Measurements from ENCODE around the gene PRRX2. TPM values are rescaled to one million over a fixed set of nuclear protein-coding genes. Genes with fewer than 3 reads are reported as not detected.

The PRRX2 gene
- polyA plus RNA-seq, 1 experiment: 8.3 TPM

GRCh38 chr9:129749575-129749974, 84.1 kb downstream of the PRRX2 start:
- no peaks in the 10 kb centered on the region for H3K9me3 ChIP-seq (ENCODE audit: control insufficient read depth, insufficient read depth, low read length)
- peaks cover 2% of the 10 kb centered on the region for H3K27me3 ChIP-seq (ENCODE audit: control insufficient read depth, insufficient read depth, low read length)
- ChIA-PET POLR2A (no interaction called here), CTCF (interaction anchor here (1.1 to 5.2 kb wide), 4 partner anchors 11 to 34 kb away, joined by 3 to 48 read pairs (median 7); no protein-coding TSS in a partner anchor)
- DNase-seq (ENCODE audit: low read depth, low spot score): no peak
- H3K4me3 ChIP-seq (ENCODE audit: low read depth, low read length): no peak overlapping the region
- no peak overlapping the region for H3K27ac ChIP-seq (ENCODE audit: low read depth, low read length)
- TF ChIP-seq CTCF (IDR thresholded peaks at IDR 0.05; ENCODE audit: low read depth, low read length): no peak

- Histone ChIP-seq H3K9me3 (ENCODE audit: control insufficient read depth, insufficient read depth, low read length) (no peaks in the 10 kb centered on the region), H3K27ac (ENCODE audit: low read depth, low read length) (no peak overlapping the region), H3K27me3 (ENCODE audit: control insufficient read depth, insufficient read depth, low read length) (peaks cover 2% of the 10 kb centered on the region), H3K4me3 (ENCODE audit: low read depth, low read length) (no peak overlapping the region)
- no peak for TF ChIP-seq CTCF (IDR thresholded peaks at IDR 0.05; ENCODE audit: low read depth, low read length)
- no peak for DNase-seq (ENCODE audit: low read depth, low spot score)
- POLR2A ChIA-PET: no interaction called here
- CTCF ChIA-PET: interaction anchor here (1.1 to 5.2 kb wide), 3 partner anchors 11 to 33 kb away, joined by 4 to 48 read pairs (median 10); no protein-coding TSS in a partner anchor
These were observed 84.7 kb downstream of the PRRX2 start for GRCh38 chr9:129750013-129750638.

GRCh38 chr9:129751841-129752801, 86.7 kb downstream of the PRRX2 start:
- peak overlapping the region; percentile 21 for H3K27ac ChIP-seq (ENCODE audit: low read depth, low read length)
- DNase-seq (ENCODE audit: low read depth, low spot score): no peak
- TF ChIP-seq CTCF (IDR thresholded peaks at IDR 0.05; ENCODE audit: low read depth, low read length): no peak
- H3K27me3 ChIP-seq (ENCODE audit: control insufficient read depth, insufficient read depth, low read length): peaks cover 2% of the 10 kb centered on the region
- CTCF ChIA-PET: interaction anchor here (3.2 to 5.2 kb wide), 2 partner anchors 13 to 32 kb away, joined by 15 to 48 read pairs; no protein-coding TSS in a partner anchor
- no peaks in the 10 kb centered on the region for H3K9me3 ChIP-seq (ENCODE audit: control insufficient read depth, insufficient read depth, low read length)
- POLR2A ChIA-PET: interaction anchor here (0.7 to 2.4 kb wide), 4 partner anchors 10 to 132 kb away, joined by 3 to 18 read pairs (median 8); no protein-coding TSS in a partner anchor
- H3K4me3 ChIP-seq (ENCODE audit: low read depth, low read length): peak overlapping the region; percentile 68

GRCh38 chr9:129752900-129753729, 87.7 kb downstream of the PRRX2 start, which contains the start of gene PTGES:
PTGES (minus strand) TSS chr9:129753042; CDS start chr9:129753012, 30 bp downstream.
- TF ChIP-seq CTCF (IDR thresholded peaks at IDR 0.05; ENCODE audit: low read depth, low read length): no peak
- peak within 1 kb of the TSS; percentile 68 for H3K4me3 ChIP-seq (ENCODE audit: low read depth, low read length)
- peaks cover 2% of the 10 kb centered on the region for H3K27me3 ChIP-seq (ENCODE audit: control insufficient read depth, insufficient read depth, low read length)
- ChIA-PET POLR2A (interaction anchor here (1.1 to 2.4 kb wide), 4 partner anchors 9 to 133 kb away, joined by 3 to 18 read pairs (median 8); no protein-coding TSS in a partner anchor), CTCF (interaction anchor here (3.2 to 5.2 kb wide), 2 partner anchors 14 to 31 kb away, joined by 15 to 48 read pairs; no protein-coding TSS in a partner anchor)
- DNase-seq (ENCODE audit: low read depth, low spot score): peak; percentile 68
- peak within 1 kb of the TSS; percentile 21 for H3K27ac ChIP-seq (ENCODE audit: low read depth, low read length)
- no peaks in the 10 kb centered on the region for H3K9me3 ChIP-seq (ENCODE audit: control insufficient read depth, insufficient read depth, low read length)
